Measurements from ENCODE around the gene ZNF644.
"Not testable (repeated sequence)": the region's sequence is repeated elsewhere in the genome, so short reads cannot be mapped to it uniquely, and the experiment has no call there.

Gene ZNF644

DNA sequence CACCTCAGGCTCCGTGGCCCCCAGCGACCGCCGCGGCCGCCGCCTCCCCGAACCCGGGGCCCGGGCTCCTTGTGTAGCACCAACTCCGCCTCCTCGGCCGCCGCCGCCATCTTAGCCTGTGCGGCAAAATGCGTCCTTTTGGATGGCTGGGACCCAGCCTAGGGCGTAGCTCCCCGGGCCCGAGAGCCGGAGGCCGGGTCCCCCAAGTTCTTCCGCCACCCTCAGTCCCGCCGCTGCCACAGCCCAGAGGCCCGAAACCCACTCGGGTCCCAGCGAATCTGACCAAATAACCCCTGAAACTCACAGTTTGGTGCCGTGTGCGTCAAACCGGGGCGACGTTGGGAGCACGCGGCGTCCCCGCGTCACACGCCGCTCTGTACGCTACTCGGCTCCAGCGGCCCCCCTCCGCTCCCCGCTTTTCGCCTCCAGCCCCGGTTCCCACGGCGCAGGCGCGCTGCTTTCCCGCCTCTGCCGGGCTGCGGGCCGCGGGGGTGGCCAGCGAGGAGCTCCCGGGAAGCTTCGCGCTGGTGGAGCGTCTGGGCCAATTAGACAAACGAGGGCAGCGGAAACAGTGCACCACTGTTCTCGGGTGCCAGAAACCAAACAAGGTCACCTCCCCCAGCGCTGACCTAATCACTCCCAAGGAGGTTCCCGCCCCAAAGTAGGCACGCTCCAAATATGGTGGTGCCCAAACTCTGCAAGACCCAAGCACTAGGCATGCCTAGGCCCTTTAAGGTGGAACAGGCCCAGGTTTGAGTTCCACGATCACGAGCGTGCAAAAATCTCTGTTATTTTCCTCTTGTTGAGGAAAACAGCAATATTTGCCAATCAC lies at the start of gene ZNF644:
ZNF644 (minus strand) TSS at position 350 of the 832 bp plus-strand sequence. CDS start 39,682 bp downstream, outside the sequence.
- peak; percentile 94 for DNase-seq

GRCh38 chr1:91070298-91070697 lies 48.5 kb upstream of the ZNF644 start:
- no peak for DNase-seq

DNA sequence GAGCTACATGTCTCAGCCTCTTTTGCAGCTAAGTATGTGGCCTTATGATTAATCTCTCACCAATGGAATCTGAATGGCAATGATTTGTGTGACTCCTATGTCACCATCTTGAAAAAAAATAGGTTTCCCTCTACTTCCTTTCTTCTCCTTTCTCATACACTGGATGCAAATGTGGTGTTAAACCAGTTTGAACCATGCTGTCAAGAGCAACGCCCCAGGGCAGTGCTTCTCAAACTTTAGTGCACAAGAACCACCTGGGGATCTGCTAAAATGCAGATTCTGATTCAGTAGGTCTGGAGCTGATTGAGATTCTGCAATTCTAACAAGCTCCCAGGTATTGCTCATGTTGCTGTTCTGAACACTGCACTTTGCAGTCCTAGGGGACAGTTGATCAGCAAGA lies 44.7 kb upstream of the ZNF644 start:
- DNase-seq = no peak

DNA sequence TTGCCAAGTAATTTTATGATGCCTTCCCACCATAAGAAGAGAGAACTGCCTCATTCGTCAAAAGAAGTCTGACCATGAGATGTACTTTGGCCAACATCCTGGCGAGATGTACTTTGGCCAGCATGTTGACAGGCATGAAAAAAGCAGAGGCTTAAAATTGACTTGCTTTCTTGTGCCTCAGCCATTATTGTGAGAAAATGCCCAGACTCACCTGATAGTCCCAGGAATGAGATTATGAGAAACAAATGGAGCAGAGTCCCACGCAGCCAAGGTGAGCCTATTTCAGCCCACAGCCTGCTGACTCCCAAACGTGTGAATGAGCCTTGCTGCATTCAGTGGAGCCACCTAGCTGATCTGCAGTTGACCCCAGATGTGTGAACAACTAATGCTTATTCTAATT lies 43.5 kb upstream of the ZNF644 start:
- DNase-seq = no peak

DNA sequence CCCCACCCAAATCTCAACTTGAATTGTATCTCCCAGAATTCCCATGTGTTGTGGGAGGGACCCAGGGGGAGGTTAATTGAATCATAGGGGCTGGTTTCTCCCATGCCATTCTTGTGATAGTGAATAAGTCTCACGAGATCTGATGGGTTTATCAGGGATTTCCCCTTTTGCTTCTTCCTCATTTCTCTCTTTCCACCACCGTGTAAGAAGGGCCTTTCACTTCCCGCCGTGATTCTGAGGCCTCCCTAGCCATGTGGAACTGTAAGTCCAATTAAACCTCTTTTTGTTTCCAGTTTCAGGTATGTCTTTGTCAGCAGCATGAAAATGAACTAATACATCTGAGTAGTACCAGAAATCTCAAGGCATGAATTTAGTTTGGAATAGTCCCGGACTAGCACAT lies 41.6 kb upstream of the ZNF644 start:
- not testable (repeated sequence) for DNase-seq

DNA sequence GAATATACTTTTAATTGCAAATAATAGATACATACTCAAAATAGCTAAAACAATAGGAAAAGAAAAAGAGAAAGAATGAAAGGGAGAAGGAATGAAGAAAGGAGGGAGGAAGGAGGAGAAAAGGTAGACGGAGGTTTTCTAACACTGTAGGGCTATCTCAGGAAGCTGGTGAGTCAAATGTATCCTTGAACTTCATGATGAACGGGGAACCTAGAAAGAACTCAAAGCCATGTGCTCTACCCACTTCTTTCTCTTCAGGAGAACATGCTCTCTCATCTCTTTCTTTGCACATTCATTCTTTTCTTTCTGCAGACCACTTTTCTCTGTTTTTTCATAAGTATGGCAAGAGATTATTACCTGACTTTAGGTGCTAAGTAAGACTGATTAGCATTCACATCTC lies 37.3 kb upstream of the ZNF644 start:
- DNase-seq = no peak

DNA sequence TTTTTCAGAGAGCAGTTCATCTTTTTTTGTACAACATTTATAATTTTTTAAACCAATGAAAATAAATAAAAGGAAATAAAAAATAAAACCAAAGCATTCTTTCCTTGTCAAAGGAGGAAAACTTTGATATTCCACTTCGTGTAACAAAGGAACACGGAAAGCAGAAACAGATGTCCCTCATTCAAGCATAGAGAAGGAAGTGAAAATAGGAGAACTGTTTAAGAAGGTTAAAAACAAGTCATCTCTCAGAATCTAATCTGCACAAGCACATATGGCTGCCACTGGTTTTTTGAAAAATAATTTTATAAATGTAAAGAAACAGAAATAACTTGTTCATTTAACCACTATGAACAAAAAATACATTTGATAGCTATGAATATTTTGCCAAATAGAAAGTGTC lies 35.9 kb upstream of the ZNF644 start:
- no peak for DNase-seq

DNA sequence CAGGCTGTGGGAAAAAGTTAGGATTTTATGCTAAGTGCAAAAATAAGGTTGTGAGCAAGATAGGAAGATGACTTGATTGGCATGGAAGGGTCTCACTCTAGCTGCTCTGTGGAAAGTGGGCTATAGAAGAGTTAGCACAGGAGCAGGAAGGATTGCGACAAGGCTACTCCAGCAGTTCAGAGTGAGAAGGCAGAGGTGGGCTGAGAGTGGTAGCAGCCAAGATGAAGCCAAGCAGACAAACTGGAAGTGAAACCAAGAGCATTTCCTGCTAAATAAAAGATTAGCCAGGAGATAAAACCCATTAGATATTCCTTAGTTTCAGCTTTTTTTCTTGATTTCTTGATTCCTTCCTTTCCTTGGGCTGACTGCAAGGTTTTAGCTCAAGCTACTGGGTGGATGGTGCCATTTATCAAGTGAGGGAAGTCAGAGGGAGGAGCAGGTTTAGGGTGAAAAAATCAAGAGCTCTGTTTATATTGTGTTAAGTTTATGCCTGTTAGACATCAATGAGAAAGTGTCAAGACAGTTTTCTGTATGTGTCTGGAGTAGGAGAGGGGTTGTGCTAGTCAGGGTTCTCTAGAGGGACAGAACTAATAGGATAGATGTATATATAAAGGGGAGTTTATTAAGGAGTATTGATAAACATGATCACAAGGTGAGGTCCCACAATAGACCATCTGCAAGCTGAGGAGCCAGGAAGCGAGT lies 33.1 kb upstream of the ZNF644 start:
- DNase-seq = no peak

- no peak for DNase-seq
Measured at GRCh38 chr1:91053630-91054029, 31.8 kb upstream of the ZNF644 start.

GRCh38 chr1:91049551-91049950 lies 27.7 kb upstream of the ZNF644 start:
- not testable (repeated sequence) for DNase-seq

- no peak for DNase-seq
Measured at GRCh38 chr1:91046766-91047165, 24.9 kb upstream of the ZNF644 start.

- no peak for DNase-seq
Measured at GRCh38 chr1:91045284-91045683, 23.4 kb upstream of the ZNF644 start.

GRCh38 chr1:91044776-91045175 lies 22.9 kb upstream of the ZNF644 start:
- DNase-seq = not testable (repeated sequence)

- DNase-seq = not testable (repeated sequence)
Measured at GRCh38 chr1:91042372-91042771, 20.5 kb upstream of the ZNF644 start.

DNA sequence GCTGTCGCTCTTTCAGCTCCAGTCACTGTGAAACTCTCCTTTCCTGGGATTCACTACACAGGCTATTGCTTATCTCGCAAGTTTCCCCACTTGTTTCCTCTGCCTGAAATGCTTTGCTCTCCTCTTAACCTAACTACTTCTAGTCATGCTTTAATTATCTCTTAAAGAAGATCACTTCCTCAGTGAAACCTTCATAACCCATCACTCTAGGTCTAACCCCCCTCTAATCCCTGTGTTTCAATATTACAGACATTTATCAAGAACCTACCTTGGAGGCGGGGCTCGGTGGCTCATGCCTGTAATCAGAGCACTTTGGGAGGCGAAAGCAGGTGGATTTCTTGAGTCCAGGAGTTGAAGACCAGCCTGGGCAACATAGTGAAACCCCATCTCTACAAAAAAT lies 16.7 kb upstream of the ZNF644 start:
- no peak for DNase-seq

DNA sequence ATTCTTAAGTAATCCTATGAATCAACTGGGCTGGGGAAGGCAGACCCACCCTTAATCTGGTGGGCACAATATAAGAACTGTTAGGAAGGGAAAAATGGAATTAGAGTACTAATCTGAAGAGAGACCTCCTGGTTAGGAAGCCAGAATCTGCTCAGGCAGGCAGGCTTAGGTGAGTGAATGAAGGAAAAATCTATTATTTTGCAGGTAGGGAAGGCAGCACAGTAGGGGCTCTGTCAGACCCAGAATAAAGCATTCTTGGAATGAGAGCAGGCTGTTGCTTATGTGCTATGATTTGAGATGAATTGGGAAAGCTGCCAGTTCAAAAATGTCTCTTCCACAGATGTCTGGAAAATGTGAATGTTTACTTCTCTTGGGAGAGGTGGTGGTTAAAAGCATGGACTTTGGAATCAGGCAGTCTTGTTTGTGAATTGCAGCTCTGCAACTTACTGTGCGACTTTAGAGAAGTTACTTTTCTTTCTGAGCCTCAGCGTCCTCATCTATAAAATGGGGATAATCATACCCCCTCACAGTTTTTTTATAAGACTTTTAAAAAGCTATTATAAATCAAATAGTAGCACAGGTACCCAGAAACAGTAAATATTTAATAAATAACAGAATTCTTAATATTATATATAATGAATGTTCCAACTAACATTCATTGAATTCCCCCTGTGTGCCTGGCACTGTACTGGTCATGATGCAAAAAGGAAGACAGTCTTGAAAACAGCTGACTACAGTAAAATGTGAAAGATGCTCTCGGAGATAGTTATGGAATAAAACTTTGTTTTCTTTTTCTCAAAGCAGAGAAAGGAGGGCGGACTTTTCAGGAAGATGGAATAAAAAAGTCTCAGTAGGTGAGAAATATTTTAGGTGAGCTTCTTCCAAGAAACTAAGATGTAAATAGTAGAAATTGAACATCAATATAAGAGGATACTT lies 15.3 kb upstream of the ZNF644 start:
- no peak for DNase-seq

DNA sequence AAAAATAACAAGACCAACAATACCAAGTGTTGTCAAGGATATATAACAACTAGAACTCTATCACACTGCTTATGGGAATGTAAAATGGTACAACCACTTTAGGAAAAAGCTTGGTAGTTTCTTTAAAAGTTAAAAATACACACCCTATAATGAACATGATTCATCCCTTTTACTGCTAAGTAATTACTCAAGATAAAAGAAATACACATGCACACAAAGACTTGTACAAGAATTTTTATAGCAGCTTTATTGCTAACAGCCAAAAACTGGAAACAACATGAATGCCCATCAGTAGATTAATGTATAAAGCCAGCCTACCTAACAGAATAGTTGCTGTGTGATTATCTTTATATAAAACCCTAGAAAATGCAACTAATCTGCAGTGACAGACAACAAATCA lies 10.5 kb upstream of the ZNF644 start:
- no peak for DNase-seq

DNA sequence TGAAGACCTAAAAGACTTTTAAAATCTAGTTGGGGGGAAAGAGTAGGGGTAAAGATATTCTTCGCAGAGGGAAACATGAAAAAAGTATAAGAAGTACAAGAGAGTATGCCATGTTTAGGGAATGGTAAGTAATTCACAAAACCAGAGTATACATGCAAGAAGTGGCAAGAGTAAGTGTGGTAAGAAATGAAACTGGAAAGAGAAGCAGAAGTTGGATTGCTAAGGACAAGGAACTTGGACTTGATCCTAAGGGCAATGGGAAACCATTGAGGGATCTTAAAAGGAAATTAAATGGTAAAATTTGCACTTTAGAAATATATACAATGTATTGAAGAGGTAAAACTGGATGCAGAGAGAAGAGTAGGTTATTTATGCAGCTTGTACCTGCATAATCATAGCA lies 9.2 kb upstream of the ZNF644 start:
- no peak for DNase-seq

GRCh38 chr1:91026777-91027176 lies 4.9 kb upstream of the ZNF644 start:
- no peak for DNase-seq

DNA sequence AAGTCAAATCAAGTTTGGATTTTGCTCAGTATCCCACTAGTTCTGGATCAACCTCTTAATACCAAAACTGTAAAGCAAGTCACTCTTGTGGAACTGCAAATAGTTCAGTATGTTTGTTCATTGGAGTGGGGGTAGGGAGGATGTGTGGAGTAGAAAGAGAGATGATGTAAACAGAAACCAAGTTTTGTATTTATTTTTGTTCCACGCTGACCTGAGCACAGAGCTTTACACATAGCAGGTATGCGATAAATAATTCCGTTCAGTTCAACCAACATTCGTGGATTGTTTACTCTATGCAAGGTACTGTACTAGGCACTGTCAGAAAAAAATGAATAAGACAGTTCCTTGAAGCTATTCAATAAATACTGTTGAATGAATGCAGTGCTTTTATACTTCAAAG lies 4.5 kb upstream of the ZNF644 start:
- DNase-seq = no peak

DNA sequence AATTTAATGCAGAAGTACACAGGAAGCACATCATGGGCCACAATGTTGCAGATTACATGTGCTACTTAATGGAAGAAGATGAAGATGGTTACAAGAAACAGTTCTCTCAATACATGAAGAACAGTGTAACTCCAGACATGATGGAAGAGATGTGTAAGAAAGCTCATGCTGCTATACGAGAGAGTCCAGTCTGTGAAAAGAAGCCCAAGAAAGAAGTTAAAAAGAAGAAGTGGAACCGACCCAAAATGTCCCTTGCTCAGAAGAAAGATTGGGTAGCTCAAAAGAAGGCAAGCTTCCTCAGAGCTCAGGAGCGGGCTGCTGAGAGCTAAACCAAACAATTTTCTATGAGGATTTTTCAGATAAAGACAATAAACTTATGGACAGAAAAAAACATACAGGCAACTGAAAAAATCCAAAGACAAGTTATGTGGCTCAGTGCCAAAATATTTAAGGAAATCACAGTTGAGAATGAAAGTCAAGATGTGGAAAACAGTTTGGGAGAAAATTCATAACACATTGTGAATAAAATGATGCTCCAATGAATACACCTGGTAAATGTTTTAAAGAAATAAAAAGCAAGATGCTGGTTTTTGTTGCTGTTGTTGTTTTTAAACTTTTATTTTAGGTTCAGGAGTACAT lies 2.8 kb upstream of the ZNF644 start:
- no peak for DNase-seq

DNA sequence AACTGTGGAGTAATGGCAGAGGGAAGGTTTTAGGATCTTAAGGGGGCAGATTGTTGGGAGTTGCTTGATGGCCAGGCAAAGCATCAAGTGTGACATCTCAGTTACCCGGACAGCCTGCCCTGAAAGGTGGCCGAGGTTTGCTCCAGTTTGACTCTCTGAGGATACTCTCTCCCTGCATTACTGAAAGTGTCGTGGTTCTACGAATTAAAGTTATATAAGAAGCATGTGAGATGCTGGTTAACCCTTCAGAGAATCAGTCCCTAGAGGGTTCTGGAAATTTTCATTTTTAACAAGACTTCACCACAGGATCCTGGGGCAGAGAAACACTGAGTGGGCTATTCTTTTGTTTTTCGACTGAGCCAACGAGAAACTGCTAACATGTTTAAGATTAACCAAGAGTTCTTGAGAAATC lies 689 bp upstream of the ZNF644 start:
- DNase-seq = no peak
